Liver (tissue), 9 donors: ENCODE measurements around the gene OCEL1. TPM values are rescaled to one million over a fixed set of nuclear protein-coding genes. Genes with fewer than 3 reads are reported as not detected.

Experiments used
- DNase-seq: peaks from one replicate; pipeline ENCODE4 v3.0.0-alpha.2; 2017; ENCODE audit warnings: low spot score
- H3K27ac ChIP-seq, 2 donors: one replicate each; pipeline ENCODE4 v1.7.0; 2013; ENCODE audit warnings: inconsistent platforms in 2 of 2, low read length in 2 of 2, control low read depth in 1 of 2, low read depth in 1 of 2, mild to moderate bottlenecking in 1 of 2
- H3K27me3 ChIP-seq, 4 donors: one replicate each; pipeline versions ENCODE4 v1.6.1 to v1.7.0; 2013; ENCODE audit warnings: low read length in 3 of 4, inconsistent platforms in 1 of 4, mild to moderate bottlenecking in 1 of 4, moderate library complexity in 1 of 4; ENCODE audit not compliant: control insufficient read depth in 4 of 4, insufficient read depth in 4 of 4
- H3K36me3 ChIP-seq, 4 donors: one replicate each; pipeline versions ENCODE4 v1.6.1 to v1.7.0; 2013; ENCODE audit warnings: low read length in 3 of 4, mild to moderate bottlenecking in 3 of 4, low read depth in 1 of 4, moderate library complexity in 1 of 4; ENCODE audit not compliant: control insufficient read depth in 4 of 4, insufficient read depth in 3 of 4
- H3K4me1 ChIP-seq, 4 donors: one replicate each; pipeline versions ENCODE4 v1.6.1 to v1.7.0; 2013; ENCODE audit warnings: low read length in 3 of 4, mild to moderate bottlenecking in 3 of 4, moderate library complexity in 1 of 4; ENCODE audit not compliant: control insufficient read depth in 4 of 4, insufficient read depth in 4 of 4
- H3K4me3 ChIP-seq, 3 donors: one replicate each; pipeline versions ENCODE4 v1.6.1 to v1.7.0; 2013; ENCODE audit warnings: low read length in 3 of 3, control low read depth in 1 of 3, low read depth in 1 of 3, mild to moderate bottlenecking in 1 of 3
- H3K9ac ChIP-seq, 2 donors: one replicate each; pipeline ENCODE4 v1.7.0; 2013; ENCODE audit warnings: low read length in 2 of 2, mild to moderate bottlenecking in 2 of 2, moderate library complexity in 2 of 2, control low read depth in 1 of 2, low read depth in 1 of 2
- H3K9me3 ChIP-seq, 4 donors: one replicate each; pipeline versions ENCODE4 v1.6.1 to v1.7.0; 2013; ENCODE audit warnings: low read length in 3 of 4; ENCODE audit not compliant: control insufficient read depth in 4 of 4
- EGR1 ChIP-seq, 2 donors: IDR thresholded peaks; 2 replicates each; pipeline ENCODE4 v1.6.1; 2016 to 2018; ENCODE audit warnings: antibody characterized with exemption in 2 of 2, low read depth in 2 of 2
- FOXA1 ChIP-seq: IDR thresholded peaks from 2 replicates; pipeline ENCODE4 v1.6.1; 2016; ENCODE audit warnings: antibody characterized with exemption
- FOXA2 ChIP-seq: IDR thresholded peaks from 2 replicates; pipeline ENCODE4 v1.6.1; 2016; ENCODE audit warnings: antibody characterized with exemption
- GABPA ChIP-seq, 2 donors: IDR thresholded peaks in 1 of 2; conservative IDR thresholded peaks in 1 of 2; 2 replicates each; pipeline ENCODE4 v1.6.1; 2016; ENCODE audit warnings: antibody characterized with exemption in 2 of 2, mild to moderate bottlenecking in 1 of 2, moderate library complexity in 1 of 2
- HNF4A ChIP-seq, 2 donors: conservative IDR thresholded peaks; 2 replicates each; pipeline ENCODE4 v1.6.1; 2016; ENCODE audit warnings: antibody characterized with exemption in 2 of 2, mild to moderate bottlenecking in 2 of 2
- HNF4G ChIP-seq: IDR thresholded peaks from 2 replicates; pipeline ENCODE4 v1.6.1; 2016; ENCODE audit warnings: antibody characterized with exemption
- JUND ChIP-seq, 2 donors: IDR thresholded peaks; 2 replicates each; pipeline ENCODE4 v1.6.1; 2016; ENCODE audit warnings: antibody characterized with exemption in 2 of 2
- MAX ChIP-seq: IDR thresholded peaks from 2 replicates; pipeline ENCODE4 v1.6.1; 2016; ENCODE audit warnings: antibody characterized with exemption
- NR2F2 ChIP-seq: IDR thresholded peaks from 2 replicates; pipeline ENCODE4 v1.6.1; 2016; ENCODE audit warnings: antibody characterized with exemption
- RAD21 ChIP-seq, 2 donors: IDR thresholded peaks; 2 replicates each; pipeline ENCODE4 v1.6.1; 2016; ENCODE audit warnings: antibody characterized with exemption in 2 of 2, mild to moderate bottlenecking in 2 of 2
- REST ChIP-seq: IDR thresholded peaks from 2 replicates; pipeline ENCODE4 v1.6.1; 2016; ENCODE audit warnings: antibody characterized with exemption, mild to moderate bottlenecking
- RXRA ChIP-seq, 2 donors: IDR thresholded peaks; 2 replicates each; pipeline ENCODE4 v1.6.1; 2017 to 2018; ENCODE audit warnings: antibody characterized with exemption in 2 of 2, mild to moderate bottlenecking in 1 of 2
- SP1 ChIP-seq: IDR thresholded peaks from 2 replicates; pipeline ENCODE4 v1.6.1; 2018; ENCODE audit warnings: antibody characterized with exemption, mild to moderate bottlenecking
- TAF1 ChIP-seq: conservative IDR thresholded peaks from 2 replicates; pipeline ENCODE4 v1.6.1; 2016; ENCODE audit warnings: antibody characterized with exemption, mild to moderate bottlenecking
- YY1 ChIP-seq: IDR thresholded peaks from 2 replicates; pipeline ENCODE4 v1.6.1; 2016; ENCODE audit warnings: antibody characterized with exemption, mild to moderate bottlenecking
- ZBTB33 ChIP-seq: IDR thresholded peaks from 2 replicates; pipeline ENCODE4 v1.6.1; 2016; ENCODE audit warnings: antibody characterized with exemption
- whole genome bisulfite sequencing: extraction: QIAGEN DNeasy Blood & Tissue Kit; methylation state at CpG from one replicate; pipeline ENCODE4 v1.1.7; 2013; 5-methylcytosine and 5-hydroxymethylcytosine counted together
- polyA plus RNA-seq, 2 donors: library from polyadenylated mRNA; stranded (reverse) in 1 of 2; unstranded in 1 of 2; fragments of 200-250 nt in 1 of 2; fragments of >200 nt in 1 of 2; fragmentation: Nextera tagmentation in 1 of 2; extraction: Ambion mirVana in 1 of 2; gene quantifications; one replicate each; pipeline versions ENCODE4 v1.2.1 to v1.2.3, GENCODE V29; 2013 to 2015
- total RNA-seq, 2 donors: library from RNA; depleted of rRNA; stranded (reverse); fragments of >200 nt; gene quantifications; one replicate each; pipeline ENCODE4 v1.2.3, GENCODE V29; 2014
- TF ChIP-seq, protein P1 (sequence below): IDR thresholded peaks from 2 replicates; pipeline ENCODE4 v1.6.1; 2016; ENCODE audit warnings: antibody characterized with exemption
- TF ChIP-seq, protein P2 (sequence below): fragments of 150-350 bp; IDR thresholded peaks from 2 replicates; pipeline ENCODE4 v1.5.1; 2017; ENCODE audit warnings: improper control_type of control experiment, low read depth, low read length; ENCODE audit not compliant: missing input control
- donor health status: healthy.
- donor health status: healthy.
- donor health status: healthy.
- donor health status: healthy.
- donor health status: healthy.

OCEL1 gene
- total and polyA plus RNA-seq, 4 donors: 4.9 to 32.5 (median 20.8) TPM

GRCh38 chr19:17178291-17178690 lies 47.7 kb upstream of the OCEL1 start:
- H3K27me3 ChIP-seq: no peaks in the 10 kb centered on the region
- H3K4me1 ChIP-seq: no peaks in the 10 kb centered on the region
- no peaks in the 10 kb centered on the region for H3K9me3 ChIP-seq
- TF ChIP-seq MAX (no peak), GABPA (IDR thresholded peaks at IDR 0.05 in 1 of 2, conservative IDR thresholded peaks at IDR 0.05 in 1 of 2) (no peak), RAD21 (IDR thresholded peaks at IDR 0.05) (no peak), HNF4G (no peak), SP1 (no peak), JUND (IDR thresholded peaks at IDR 0.05) (no peak), TAF1 (no peak), FOXA1 (no peak), RXRA (IDR thresholded peaks at IDR 0.05) (no peak), EGR1 (IDR thresholded peaks at IDR 0.05; ENCODE audit: low read depth in 2 of 2) (no peak), YY1 (no peak), FOXA2 (no peak), HNF4A (conservative IDR thresholded peaks at IDR 0.05) (no peak), ZBTB33 (no peak), REST (no peak), NR2F2 (no peak)
- TF ChIP-seq, protein P1, sequence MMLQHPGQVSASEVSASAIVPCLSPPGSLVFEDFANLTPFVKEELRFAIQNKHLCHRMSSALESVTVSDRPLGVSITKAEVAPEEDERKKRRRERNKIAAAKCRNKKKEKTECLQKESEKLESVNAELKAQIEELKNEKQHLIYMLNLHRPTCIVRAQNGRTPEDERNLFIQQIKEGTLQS: no peak
- TF ChIP-seq, protein P2, sequence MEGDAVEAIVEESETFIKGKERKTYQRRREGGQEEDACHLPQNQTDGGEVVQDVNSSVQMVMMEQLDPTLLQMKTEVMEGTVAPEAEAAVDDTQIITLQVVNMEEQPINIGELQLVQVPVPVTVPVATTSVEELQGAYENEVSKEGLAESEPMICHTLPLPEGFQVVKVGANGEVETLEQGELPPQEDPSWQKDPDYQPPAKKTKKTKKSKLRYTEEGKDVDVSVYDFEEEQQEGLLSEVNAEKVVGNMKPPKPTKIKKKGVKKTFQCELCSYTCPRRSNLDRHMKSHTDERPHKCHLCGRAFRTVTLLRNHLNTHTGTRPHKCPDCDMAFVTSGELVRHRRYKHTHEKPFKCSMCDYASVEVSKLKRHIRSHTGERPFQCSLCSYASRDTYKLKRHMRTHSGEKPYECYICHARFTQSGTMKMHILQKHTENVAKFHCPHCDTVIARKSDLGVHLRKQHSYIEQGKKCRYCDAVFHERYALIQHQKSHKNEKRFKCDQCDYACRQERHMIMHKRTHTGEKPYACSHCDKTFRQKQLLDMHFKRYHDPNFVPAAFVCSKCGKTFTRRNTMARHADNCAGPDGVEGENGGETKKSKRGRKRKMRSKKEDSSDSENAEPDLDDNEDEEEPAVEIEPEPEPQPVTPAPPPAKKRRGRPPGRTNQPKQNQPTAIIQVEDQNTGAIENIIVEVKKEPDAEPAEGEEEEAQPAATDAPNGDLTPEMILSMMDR: no peak
- no peak overlapping the region for H3K27ac ChIP-seq
- DNase-seq: no peak
- no peak overlapping the region for H3K9ac ChIP-seq
- peaks cover 2 to 40% (median 5%) of the 10 kb centered on the region in 4 donors for H3K36me3 ChIP-seq
- no peak overlapping the region for H3K4me3 ChIP-seq
- 95% methylated on average over 10 of the region's 10 CpGs for WGBS
